Panc1 (cell line): ENCODE measurements around the gene TPRA1.

Experiments used
- CTCF ChIP-seq: fragments of 450-650 bp; IDR thresholded peaks from 2 replicates; pipeline ENCODE4 v1.5.1; 2017; ENCODE audit warnings: mild to moderate bottlenecking
- POLR2AphosphoS5 ChIP-seq: IDR thresholded peaks from 2 replicates; pipeline ENCODE4 v1.6.1; 2012; ENCODE audit warnings: mild to moderate bottlenecking, low read depth, low read length, moderate library complexity
- TCF7L2 ChIP-seq: IDR thresholded peaks from 2 replicates; pipeline ENCODE4 v1.6.1; 2011; ENCODE audit warnings: mild to moderate bottlenecking, low read depth, low read length, inconsistent platforms

DNA sequence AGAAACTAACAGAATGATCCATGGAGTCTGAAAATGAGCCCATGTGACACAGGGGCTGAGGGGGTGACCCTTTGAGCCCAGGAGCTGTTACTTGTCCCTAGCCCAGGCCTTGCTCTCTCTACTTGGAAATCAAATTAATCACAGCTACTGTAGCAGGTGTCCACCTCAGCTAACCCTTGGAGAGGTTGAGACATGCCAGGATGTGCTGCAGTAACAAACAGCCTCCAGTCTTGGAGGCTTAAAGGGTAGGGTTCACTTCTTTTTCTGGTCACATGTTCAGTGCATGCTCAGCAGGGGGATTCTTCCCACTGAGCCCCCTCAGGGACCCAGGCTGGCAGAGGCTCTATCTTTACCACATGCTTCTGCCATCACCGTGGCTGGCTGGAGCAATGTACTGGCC, 21.4 kb downstream of the TPRA1 start:
- TF ChIP-seq TCF7L2 = no peak
- no peak for TF ChIP-seq CTCF
- no peak for TF ChIP-seq POLR2AphosphoS5
